A673 (cell line): ENCODE data around the gene BNC2. TPM values are rescaled to one million over a fixed set of nuclear protein-coding genes. Genes with fewer than 3 reads are reported as not detected.

ENCODE experiments used
- BruUV-seq: library from RNA; stranded (reverse); fragments of 400-500 nt; replicated peaks from 2 replicates; lab custom pipeline; 2021; lab: Mats Ljungman, UMichigan
- CTCF ChIA-PET: fragments of 300-600 bp; sonication (Branson Sonifier 250); formaldehyde crosslinking; loops from one replicate; lab custom pipeline; 2022; ENCODE audit warnings: antibody characterized with exemption; lab: Charles Lee
- POLR2A ChIA-PET: fragments of 300-600 bp; sonication (Branson Sonifier 250); formaldehyde crosslinking; loops from one replicate; lab custom pipeline; 2022; ENCODE audit warnings: antibody characterized with exemption; ENCODE audit not compliant: low non-redundant PET; lab: Charles Lee
- DNase-seq: peaks from one replicate; pipeline ENCODE4 v3.0.0-alpha.2; 2015; ENCODE audit warnings: low spot score
- H3K27ac ChIP-seq: fragments of 200-600 bp; sonication (generic); 2 replicates; pipeline ENCODE4 v1.5.1; 2016; ENCODE audit warnings: mixed run types, low read depth, mild to moderate bottlenecking, mixed read lengths, antibody characterized with exemption, low read length; ENCODE audit not compliant: poor library complexity, severe bottlenecking
- H3K27me3 ChIP-seq: fragments of 200-600 bp; sonication (generic); replicated peaks from 2 replicates; pipeline ENCODE4 v1.6.1; 2017; ENCODE audit warnings: mixed run types, low read depth, mild to moderate bottlenecking, mixed read lengths, antibody characterized with exemption, low read length; ENCODE audit not compliant: insufficient read depth, poor library complexity
- H3K36me3 ChIP-seq: fragments of 200-600 bp; sonication (generic); 2 replicates; pipeline ENCODE4 v1.6.1; 2016; ENCODE audit warnings: mixed run types, mild to moderate bottlenecking, mixed read lengths, antibody characterized with exemption, low read length; ENCODE audit not compliant: insufficient read depth, poor library complexity, severe bottlenecking
- H3K4me1 ChIP-seq: fragments of 200-600 bp; sonication (generic); 2 replicates; pipeline ENCODE4 v1.6.1; 2017; ENCODE audit warnings: mixed run types, mild to moderate bottlenecking, mixed read lengths, antibody characterized with exemption, low read length; ENCODE audit not compliant: insufficient read depth, poor library complexity, severe bottlenecking
- H3K4me3 ChIP-seq: fragments of 200-600 bp; sonication (generic); 2 replicates; pipeline ENCODE4 v1.5.1; 2016; ENCODE audit warnings: low read depth, mixed run types, mild to moderate bottlenecking, mixed read lengths, low read length; ENCODE audit not compliant: poor library complexity, severe bottlenecking
- H3K9me3 ChIP-seq: fragments of 200-600 bp; sonication (generic); 2 replicates; pipeline ENCODE4 v1.6.1; 2016; ENCODE audit warnings: mixed run types, low read depth, mild to moderate bottlenecking, mixed read lengths, antibody characterized with exemption, low read length; ENCODE audit not compliant: poor library complexity, severe bottlenecking
- CTCF ChIP-seq: fragments of 300-800, 200-600 bp; sonication (generic); conservative IDR thresholded peaks from 2 replicates; pipeline ENCODE4 v1.5.1; 2017; ENCODE audit warnings: low read depth, mild to moderate bottlenecking, antibody characterized with exemption, low read length, moderate library complexity, mixed read lengths
- EZH2 ChIP-seq: fragments of 200-600 bp; sonication (generic); IDR thresholded peaks from 2 replicates; pipeline ENCODE4 v1.6.1; 2017; ENCODE audit warnings: borderline replicate concordance, low read depth, mild to moderate bottlenecking, mixed read lengths, antibody characterized with exemption, low read length; ENCODE audit not compliant: poor library complexity, severe bottlenecking
- intact Hi-C: fragments of 100-400 bp; cut with micrococcal nuclease; formaldehyde crosslinking; loops from one replicate; pipeline ENCODE4 v1.10.0; 2022; ENCODE audit not compliant: unreplicated experiment
- total RNA-seq: library from RNA; stranded (reverse); gene quantifications from 2 replicates; pipeline ENCODE4 v1.2.3, GENCODE V29; 2021

The BNC2 gene
- total RNA-seq, 1 experiment from 2014 or later = 0.45 TPM

- no peak for DNase-seq
- POLR2A ChIA-PET = no interaction called here
Measured at GRCh38 chr9:16668734-16669295, 201.7 kb downstream of the BNC2 start.

GRCh38 chr9:16664211-16664610, 206.3 kb downstream of the BNC2 start:
- no TSS peak for BruUV-seq
- no peak overlapping the region for H3K27ac ChIP-seq
- TF ChIP-seq CTCF = no peak
- no peak for TF ChIP-seq EZH2
- no peak overlapping the region for H3K4me3 ChIP-seq
- POLR2A ChIA-PET = no interaction called here
- H3K9me3 ChIP-seq = no peaks in the 10 kb centered on the region
- CTCF ChIA-PET = no interaction called here
- H3K36me3 ChIP-seq = no peaks in the 10 kb centered on the region
- no peaks in the 10 kb centered on the region for H3K4me1 ChIP-seq
- no peaks in the 10 kb centered on the region for H3K27me3 ChIP-seq
- no peak for DNase-seq
- intact Hi-C loops = no loop called here

More at GRCh38 chr9:16668734-16669295, 201.7 kb downstream of the BNC2 start:
- H3K27ac ChIP-seq = no peak overlapping the region
- no peaks in the 10 kb centered on the region for H3K27me3 ChIP-seq
- H3K9me3 ChIP-seq = no peaks in the 10 kb centered on the region
- BruUV-seq = no TSS peak
- no peaks in the 10 kb centered on the region for H3K4me1 ChIP-seq
- intact Hi-C loops = no loop called here
- TF ChIP-seq EZH2 (no peak), CTCF (no peak)
- CTCF ChIA-PET = no interaction called here
- H3K4me3 ChIP-seq = no peak overlapping the region
- no peaks in the 10 kb centered on the region for H3K36me3 ChIP-seq

GRCh38 chr9:16661816-16662215, 208.7 kb downstream of the BNC2 start:
- TF ChIP-seq EZH2 = no peak
- ChIA-PET CTCF (no interaction called here), POLR2A (no interaction called here)
- DNase-seq = no peak
- intact Hi-C loops = no loop called here
- H3K9me3 ChIP-seq = no peaks in the 10 kb centered on the region
- H3K4me3 ChIP-seq = no peak overlapping the region
- no peak overlapping the region for H3K27ac ChIP-seq
- no peaks in the 10 kb centered on the region for H3K4me1 ChIP-seq
- no TSS peak for BruUV-seq
- H3K36me3 ChIP-seq = no peaks in the 10 kb centered on the region
- no peaks in the 10 kb centered on the region for H3K27me3 ChIP-seq

GRCh38 chr9:16659096-16659495, 211.4 kb downstream of the BNC2 start:
- H3K36me3 ChIP-seq = no peaks in the 10 kb centered on the region
- TF ChIP-seq CTCF = no peak
- no peak for TF ChIP-seq EZH2
- H3K9me3 ChIP-seq = no peaks in the 10 kb centered on the region
- ChIA-PET POLR2A (no interaction called here), CTCF (no interaction called here)
- no TSS peak for BruUV-seq
- no peak for DNase-seq
- intact Hi-C loops = no loop called here
- H3K4me1 ChIP-seq = no peaks in the 10 kb centered on the region
- H3K4me3 ChIP-seq = no peak overlapping the region
- no peaks in the 10 kb centered on the region for H3K27me3 ChIP-seq
- H3K27ac ChIP-seq = no peak overlapping the region
